ENCODE measurements around the gene KDM4B. TPM values are rescaled to one million over a fixed set of nuclear protein-coding genes. Genes with fewer than 3 reads are reported as not detected.

KDM4B gene
- total RNA-seq, 2 donors from 2014 or later, result 31.0 to 31.4 TPM

GRCh38 chr19:5054551-5055456 lies 85.9 kb downstream of the KDM4B start:
- intact Hi-C loops (cut with DNase I), result no loop called here
- DNase-seq (ENCODE audit: low spot score), result no peak

- DNase-seq (ENCODE audit: low spot score), result no peak
- intact Hi-C loops (cut with DNase I), result no loop called here
Observed at GRCh38 chr19:5055457-5055776, 86.5 kb downstream of the KDM4B start.

GRCh38 chr19:5057860-5058259 lies 88.9 kb downstream of the KDM4B start:
- DNase-seq (ENCODE audit: low spot score), result no peak
- intact Hi-C loops (cut with DNase I), result no loop called here

GRCh38 chr19:5058521-5059212 lies 89.8 kb downstream of the KDM4B start:
- intact Hi-C loops (cut with DNase I), result no loop called here
- DNase-seq (ENCODE audit: low spot score), result no peak

GRCh38 chr19:5059213-5059574 lies 90.3 kb downstream of the KDM4B start:
- intact Hi-C loops (cut with DNase I), result no loop called here
- no peak for DNase-seq (ENCODE audit: low spot score)

GRCh38 chr19:5059793-5060192 lies 90.9 kb downstream of the KDM4B start:
- intact Hi-C loops (cut with DNase I), result no loop called here

GRCh38 chr19:5062195-5062594 lies 93.3 kb downstream of the KDM4B start:
- intact Hi-C loops (cut with DNase I), result no loop called here
- no peak for DNase-seq (ENCODE audit: low spot score)

More at GRCh38 chr19:5059793-5060192, 90.9 kb downstream of the KDM4B start:
- no peak for DNase-seq (ENCODE audit: low spot score)

- DNase-seq (ENCODE audit: low spot score), result no peak
- intact Hi-C loops (cut with DNase I), result no loop called here
Observed at GRCh38 chr19:5062799-5063198, 93.9 kb downstream of the KDM4B start.

- intact Hi-C loops (cut with DNase I), result no loop called here
- no peak for DNase-seq (ENCODE audit: low spot score)
Observed at GRCh38 chr19:5063873-5064645, 95.1 kb downstream of the KDM4B start.

- intact Hi-C loops (cut with DNase I), result no loop called here
- DNase-seq (ENCODE audit: low spot score), result peak; percentile 77
Observed at GRCh38 chr19:5064896-5065295, 96.0 kb downstream of the KDM4B start.

- intact Hi-C loops (cut with DNase I), result no loop called here
- no peak for DNase-seq (ENCODE audit: low spot score)
Observed at GRCh38 chr19:5065663-5066093, 96.8 kb downstream of the KDM4B start.

GRCh38 chr19:5066768-5067167 lies 97.9 kb downstream of the KDM4B start:
- intact Hi-C loops (cut with DNase I), result no loop called here
- DNase-seq (ENCODE audit: low spot score), result no peak

- DNase-seq (ENCODE audit: low spot score), result no peak
- intact Hi-C loops (cut with DNase I), result no loop called here
Observed at GRCh38 chr19:5067678-5068077, 98.8 kb downstream of the KDM4B start.

- peak; percentile 83 for DNase-seq (ENCODE audit: low spot score)
- intact Hi-C loops (cut with DNase I), result no loop called here
Observed at GRCh38 chr19:5068233-5069072, 99.5 kb downstream of the KDM4B start.

GRCh38 chr19:5070331-5070730 lies 101.4 kb downstream of the KDM4B start:
- DNase-seq (ENCODE audit: low spot score), result no peak
- intact Hi-C loops (cut with DNase I), result no loop called here

GRCh38 chr19:5070930-5071329 lies 102.0 kb downstream of the KDM4B start:
- intact Hi-C loops (cut with DNase I), result no loop called here
- DNase-seq (ENCODE audit: low spot score), result no peak

GRCh38 chr19:5071579-5071978 lies 102.7 kb downstream of the KDM4B start:
- DNase-seq (ENCODE audit: low spot score), result no peak
- intact Hi-C loops (cut with DNase I), result no loop called here

GRCh38 chr19:5072115-5072514 lies 103.2 kb downstream of the KDM4B start:
- intact Hi-C loops (cut with DNase I), result no loop called here
- DNase-seq (ENCODE audit: low spot score), result no peak

- intact Hi-C loops (cut with DNase I), result no loop called here
Observed at GRCh38 chr19:5073153-5073844, 104.4 kb downstream of the KDM4B start.

More at GRCh38 chr19:5073153-5073844, 104.4 kb downstream of the KDM4B start:
- DNase-seq (ENCODE audit: low spot score), result no peak

Measured in posterior vena cava (tissue), 2 donors.